GM15510 (cell line): ENCODE data around the gene VENTX.

Experiments
- POLR2A ChIP-seq: IDR thresholded peaks from 3 replicates; pipeline ENCODE4 v1.6.1; 2011; ENCODE audit warnings: borderline replicate concordance; ENCODE audit not compliant: insufficient read length; ENCODE audit errors: extremely low read depth

The VENTX gene

GRCh38 chr10:133236401-133237240 is 1.0 kb upstream of the VENTX start:
- no peak for TF ChIP-seq POLR2A

GRCh38 chr10:133237241-133237587 is 441 bp upstream of the VENTX start:
- no peak for TF ChIP-seq POLR2A

GRCh38 chr10:133238466-133238804 is 780 bp downstream of the VENTX start:
- TF ChIP-seq POLR2A, result no peak

GRCh38 chr10:133239990-133240389 is 2.3 kb downstream of the VENTX start:
- no peak for TF ChIP-seq POLR2A

GRCh38 chr10:133241501-133242205 is 4.0 kb downstream of the VENTX start:
- no peak for TF ChIP-seq POLR2A

- no peak for TF ChIP-seq POLR2A
These were observed 5.1 kb downstream of the VENTX start for GRCh38 chr10:133242611-133243356.

GRCh38 chr10:133243593-133243992 is 5.9 kb downstream of the VENTX start:
- no peak for TF ChIP-seq POLR2A

- no peak for TF ChIP-seq POLR2A
These were observed 8.0 kb downstream of the VENTX start for GRCh38 chr10:133245439-133246235.

- no peak for TF ChIP-seq POLR2A
These were observed 8.6 kb downstream of the VENTX start for GRCh38 chr10:133246236-133246626.

- TF ChIP-seq POLR2A, result no peak
These were observed 10.2 kb downstream of the VENTX start for GRCh38 chr10:133247681-133248333.

- TF ChIP-seq POLR2A, result no peak
These were observed 10.7 kb downstream of the VENTX start for GRCh38 chr10:133248334-133248715.

GRCh38 chr10:133249094-133249780 is 11.6 kb downstream of the VENTX start:
- TF ChIP-seq POLR2A, result no peak

GRCh38 chr10:133249975-133250754 is 12.5 kb downstream of the VENTX start:
- no peak for TF ChIP-seq POLR2A
